NCI-H524 treated with DMSO at 0.1 percent for 48 hours (cell line): Measurements from ENCODE around the gene SYNE3.

Experiments used
- DNase-seq: peaks from one replicate; lab custom pipeline; 2025; lab: John Stamatoyannopoulos, UW

SYNE3 gene

GRCh38 chr14:95516554-95517181, at the start of gene SYNE3:
TSS of gene SYNE3 (minus strand) at chr14:95516650. CDS start at chr14:95475821, 40,829 bp downstream.
- DNase-seq: no peak

- DNase-seq: no peak
These were observed 47.6 kb upstream of the SYNE3 start for GRCh38 chr14:95564060-95564459.

GRCh38 chr14:95562892-95563685, 46.6 kb upstream of the SYNE3 start:
- DNase-seq: no peak

- DNase-seq: peak; percentile 74
These were observed 44.6 kb upstream of the SYNE3 start for GRCh38 chr14:95561001-95561412.

- no peak for DNase-seq
These were observed 42.8 kb upstream of the SYNE3 start for GRCh38 chr14:95559203-95559602.

GRCh38 chr14:95557832-95558231, 41.4 kb upstream of the SYNE3 start:
- DNase-seq: no peak

GRCh38 chr14:95557291-95557690, 40.8 kb upstream of the SYNE3 start:
- DNase-seq: no peak

- no peak for DNase-seq
These were observed 38.6 kb upstream of the SYNE3 start for GRCh38 chr14:95555053-95555452.

- no peak for DNase-seq
These were observed 36.7 kb upstream of the SYNE3 start for GRCh38 chr14:95553141-95553540.

GRCh38 chr14:95551435-95551834, 35.0 kb upstream of the SYNE3 start:
- no peak for DNase-seq

- no peak for DNase-seq
These were observed 33.5 kb upstream of the SYNE3 start for GRCh38 chr14:95549656-95550585.

- no peak for DNase-seq
These were observed 32.0 kb upstream of the SYNE3 start for GRCh38 chr14:95548328-95548929.

GRCh38 chr14:95547626-95548327, 31.3 kb upstream of the SYNE3 start:
- no peak for DNase-seq

GRCh38 chr14:95547272-95547625, 30.8 kb upstream of the SYNE3 start:
- DNase-seq: no peak

GRCh38 chr14:95545515-95546168, 29.2 kb upstream of the SYNE3 start:
- no peak for DNase-seq

GRCh38 chr14:95544588-95544987, 28.1 kb upstream of the SYNE3 start:
- DNase-seq: no peak

- DNase-seq: no peak
These were observed 26.6 kb upstream of the SYNE3 start for GRCh38 chr14:95543021-95543420.

- no peak for DNase-seq
These were observed 25.8 kb upstream of the SYNE3 start for GRCh38 chr14:95541932-95542930.

- DNase-seq: no peak
These were observed 24.9 kb upstream of the SYNE3 start for GRCh38 chr14:95541346-95541745.
